T47D (cell line): ENCODE results near the gene NFYA.
"Not testable (repeated sequence)": the region's sequence is repeated elsewhere in the genome, so short reads cannot be mapped to it uniquely, and the experiment has no call there.

Experiments
- DNase-seq, 2 experiments: peaks; one replicate each; pipeline versions ENCODE4 v3.0.0 to v3.0.0-alpha.2; 2011 to 2012; ENCODE audit warnings: low read depth in 1 of 2, low spot score in 1 of 2
- JUND ChIP-seq: IDR thresholded peaks from 2 replicates; pipeline ENCODE4 v1.6.1; 2012; ENCODE audit warnings: low read depth
- in situ Hi-C: cut with HindIII; loops from 2 replicates; pipeline ENCODE4 v1.10.0; 2016; ENCODE audit warnings: low sequenced_read_pairs, low pct_unique_long_range_greater_than_20kb

NFYA gene

GRCh38 chr6:41083072-41083471, 10.3 kb downstream of the NFYA start:
- in situ Hi-C loops: no loop called here
- DNase-seq: peak in 1 of 2 experiments; percentile 20
- no peak for TF ChIP-seq JUND

GRCh38 chr6:41085182-41085581, 12.4 kb downstream of the NFYA start:
- in situ Hi-C loops: no loop called here
- DNase-seq: no peak
- TF ChIP-seq JUND: no peak

GRCh38 chr6:41088451-41088850, 15.7 kb downstream of the NFYA start:
- in situ Hi-C loops: no loop called here
- DNase-seq: no peak

GRCh38 chr6:41090841-41091761, 18.3 kb downstream of the NFYA start:
- peak in 1 of 2 experiments; percentile 37 for DNase-seq
- in situ Hi-C loops: no loop called here
- no peak for TF ChIP-seq JUND

More at GRCh38 chr6:41088451-41088850, 15.7 kb downstream of the NFYA start:
- TF ChIP-seq JUND: no peak

- in situ Hi-C loops: no loop called here
- DNase-seq: peak in 1 of 2 experiments; percentile 58
- no peak for TF ChIP-seq JUND
Observed at GRCh38 chr6:41092421-41093140, 19.8 kb downstream of the NFYA start.

GRCh38 chr6:41093729-41094128, 21.0 kb downstream of the NFYA start:
- TF ChIP-seq JUND: no peak
- no peak for DNase-seq
- in situ Hi-C loops: no loop called here

GRCh38 chr6:41097467-41098090, 24.8 kb downstream of the NFYA start:
- TF ChIP-seq JUND: no peak
- DNase-seq: no peak
- in situ Hi-C loops: no loop called here

GRCh38 chr6:41098366-41098765, 25.6 kb downstream of the NFYA start:
- no peak for DNase-seq
- in situ Hi-C loops: no loop called here
- no peak for TF ChIP-seq JUND

- DNase-seq: no peak
- TF ChIP-seq JUND: no peak
- in situ Hi-C loops: no loop called here
Observed at GRCh38 chr6:41100871-41101287, 28.1 kb downstream of the NFYA start.

GRCh38 chr6:41103847-41104246, 31.1 kb downstream of the NFYA start:
- in situ Hi-C loops: no loop called here
- no peak for DNase-seq
- no peak for TF ChIP-seq JUND

- in situ Hi-C loops: no loop called here
- DNase-seq: peak in 1 of 2 experiments; percentile 9
- TF ChIP-seq JUND: no peak
Observed at GRCh38 chr6:41111017-41111416, 38.2 kb downstream of the NFYA start.

GRCh38 chr6:41115027-41115426, 42.3 kb downstream of the NFYA start:
- DNase-seq, in situ Hi-C loops: not testable (repeated sequence)

GRCh38 chr6:41119508-41119907, 46.7 kb downstream of the NFYA start:
- TF ChIP-seq JUND: no peak
- DNase-seq: no peak
- in situ Hi-C loops: no loop called here
